ENCODE data around the gene AZU1.
"Not testable (repeated sequence)": the region's sequence is repeated elsewhere in the genome, so short reads cannot be mapped to it uniquely, and the experiment has no call there.

Gene AZU1

DNA sequence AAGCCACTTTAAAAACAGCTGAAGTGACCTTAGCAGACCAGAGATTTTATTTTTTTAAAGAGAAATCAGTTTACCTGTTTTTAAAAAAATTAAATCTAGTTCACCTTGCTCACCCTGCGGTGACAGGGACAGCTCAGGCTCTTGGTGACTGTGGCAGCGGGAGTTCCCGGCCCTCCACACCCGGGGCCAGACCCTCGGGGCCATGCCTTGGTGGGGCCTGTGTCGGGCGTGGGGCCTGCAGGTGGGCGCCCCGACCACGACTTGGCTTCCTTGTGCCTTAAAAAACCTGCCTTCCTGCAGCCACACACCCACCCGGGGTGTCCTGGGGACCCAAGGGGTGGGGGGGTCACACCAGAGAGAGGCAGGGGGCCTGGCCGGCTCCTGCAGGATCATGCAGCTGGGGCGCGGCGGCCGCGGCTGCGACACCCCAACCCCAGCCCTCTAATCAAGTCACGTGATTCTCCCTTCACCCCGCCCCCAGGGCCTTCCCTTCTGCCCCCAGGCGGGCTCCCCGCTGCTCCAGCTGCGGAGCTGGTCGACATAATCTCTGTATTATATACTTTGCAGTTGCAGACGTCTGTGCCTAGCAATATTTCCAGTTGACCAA is 16.7 kb upstream of the AZU1 start:
- DNase-seq: no peak

DNA sequence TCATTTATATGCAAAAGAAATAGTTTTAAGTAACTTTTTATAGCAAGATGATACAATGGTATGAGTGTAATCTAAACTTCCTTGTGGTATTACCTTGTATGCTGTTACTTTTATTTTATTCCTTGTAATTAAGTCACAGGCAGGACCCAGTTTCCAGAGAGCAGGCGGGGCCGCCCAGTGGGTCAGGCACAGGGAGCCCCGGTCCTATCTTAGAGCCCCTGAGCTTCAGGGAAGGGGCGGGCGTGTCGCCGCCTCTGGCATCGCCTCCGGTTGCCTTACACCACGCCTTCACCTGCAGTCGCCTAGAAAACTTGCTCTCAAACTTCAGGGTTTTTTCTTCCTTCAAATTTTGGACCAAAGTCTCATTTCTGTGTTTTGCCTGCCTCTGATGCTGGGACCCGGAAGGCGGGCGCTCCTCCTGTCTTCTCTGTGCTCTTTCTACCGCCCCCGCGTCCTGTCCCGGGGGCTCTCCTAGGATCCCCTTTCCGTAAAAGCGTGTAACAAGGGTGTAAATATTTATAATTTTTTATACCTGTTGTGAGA is 16.1 kb upstream of the AZU1 start:
- no peak for DNase-seq

DNA sequence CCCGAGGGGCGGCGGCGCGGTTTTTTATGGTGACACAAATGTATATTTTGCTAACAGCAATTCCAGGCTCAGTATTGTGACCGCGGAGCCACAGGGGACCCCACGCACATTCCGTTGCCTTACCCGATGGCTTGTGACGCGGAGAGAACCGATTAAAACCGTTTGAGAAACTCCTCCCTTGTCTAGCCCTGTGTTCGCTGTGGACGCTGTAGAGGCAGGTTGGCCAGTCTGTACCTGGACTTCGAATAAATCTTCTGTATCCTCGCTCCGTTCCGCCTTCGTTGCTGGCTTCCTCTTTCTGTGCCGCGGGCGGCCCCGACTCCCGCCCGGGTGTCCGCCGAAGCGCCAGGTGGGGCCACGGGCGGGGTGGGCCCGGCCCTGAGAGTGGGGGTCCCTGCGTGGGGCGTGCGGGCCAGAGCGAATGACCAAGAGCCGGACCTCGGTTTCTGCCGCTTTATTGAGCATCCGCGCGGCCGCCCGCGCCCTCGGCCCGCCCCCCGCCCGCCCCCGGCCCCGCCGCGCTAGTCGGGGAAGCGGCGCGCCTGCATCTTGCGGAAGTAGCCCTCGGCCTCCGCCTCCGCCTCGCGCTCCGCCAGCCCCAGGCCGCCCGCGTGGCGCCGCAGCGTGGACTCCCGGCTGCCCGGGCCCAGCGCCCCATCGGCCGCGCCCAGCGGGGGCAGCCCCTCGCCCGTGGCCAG is 15.4 kb upstream of the AZU1 start:
- DNase-seq: no peak

DNA sequence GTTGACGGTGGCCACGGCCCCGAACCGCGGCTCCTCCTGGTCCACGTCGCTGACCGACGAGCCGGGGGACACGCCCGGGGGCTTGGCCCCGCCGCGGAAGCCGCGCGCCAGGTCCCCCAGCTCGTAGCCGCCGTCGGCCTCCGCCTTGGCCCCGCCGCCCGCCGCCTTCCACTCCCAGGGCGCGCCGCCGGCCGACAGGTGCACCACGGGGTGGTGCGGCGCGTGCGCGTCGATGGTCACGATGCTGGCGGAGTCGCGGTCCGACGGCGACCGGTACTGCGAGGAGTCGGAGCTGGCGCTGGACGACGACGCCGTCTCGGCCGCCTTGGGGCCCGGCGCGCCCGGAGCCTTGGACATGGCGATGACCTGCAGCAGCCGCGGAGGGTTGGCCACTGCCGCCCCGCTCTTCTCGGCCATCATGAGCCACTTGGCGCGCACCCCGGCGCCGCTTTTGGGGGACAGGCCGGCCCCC is 14.9 kb upstream of the AZU1 start:
- DNase-seq: no peak

DNA sequence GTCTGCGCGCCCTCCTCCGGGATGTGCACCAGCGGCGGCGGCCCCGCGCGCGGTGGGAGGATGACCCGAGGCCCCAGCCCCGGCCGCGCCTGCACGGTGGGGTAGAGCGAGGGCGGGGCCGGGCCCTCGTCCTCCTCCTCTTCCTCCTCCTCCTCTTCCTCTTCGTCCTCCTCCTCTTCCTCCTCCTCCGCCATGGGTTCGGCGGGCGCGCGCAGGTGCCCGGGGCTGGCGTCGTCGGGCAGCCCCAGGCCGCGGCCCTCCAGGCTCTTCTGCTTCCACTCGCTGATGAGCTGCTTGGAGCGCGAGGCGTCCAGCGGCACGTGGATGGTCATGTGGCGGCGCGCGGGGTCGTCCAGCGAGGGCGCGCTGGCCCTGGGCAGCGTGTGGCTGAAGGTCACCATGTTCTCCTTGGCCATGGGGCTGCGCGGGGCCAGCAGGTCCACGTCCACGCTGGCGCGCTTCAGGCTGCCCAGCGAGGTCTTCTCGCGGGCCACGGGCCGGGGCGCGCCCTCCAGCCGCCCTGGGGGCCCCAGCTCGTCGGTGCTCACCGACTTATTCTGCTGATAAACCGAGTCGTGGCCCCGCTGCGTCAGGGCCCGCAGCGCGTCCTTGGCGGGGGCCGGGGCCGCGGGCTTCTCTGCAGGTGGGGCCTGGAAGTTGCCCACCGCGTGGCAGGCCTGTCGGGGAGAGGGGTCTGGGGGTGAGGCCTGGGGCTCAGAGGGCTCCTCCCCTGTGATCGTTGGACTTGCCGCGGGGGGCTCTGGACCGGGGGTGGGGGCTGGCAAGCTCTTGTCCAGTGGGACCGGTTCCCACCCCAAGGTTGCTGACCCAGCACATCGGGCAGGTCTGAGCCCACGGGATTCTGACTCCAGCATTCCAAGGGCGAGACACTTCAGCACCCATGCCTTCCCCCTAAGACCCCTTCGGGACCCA is 14.2 kb upstream of the AZU1 start:
- no peak for DNase-seq

DNA sequence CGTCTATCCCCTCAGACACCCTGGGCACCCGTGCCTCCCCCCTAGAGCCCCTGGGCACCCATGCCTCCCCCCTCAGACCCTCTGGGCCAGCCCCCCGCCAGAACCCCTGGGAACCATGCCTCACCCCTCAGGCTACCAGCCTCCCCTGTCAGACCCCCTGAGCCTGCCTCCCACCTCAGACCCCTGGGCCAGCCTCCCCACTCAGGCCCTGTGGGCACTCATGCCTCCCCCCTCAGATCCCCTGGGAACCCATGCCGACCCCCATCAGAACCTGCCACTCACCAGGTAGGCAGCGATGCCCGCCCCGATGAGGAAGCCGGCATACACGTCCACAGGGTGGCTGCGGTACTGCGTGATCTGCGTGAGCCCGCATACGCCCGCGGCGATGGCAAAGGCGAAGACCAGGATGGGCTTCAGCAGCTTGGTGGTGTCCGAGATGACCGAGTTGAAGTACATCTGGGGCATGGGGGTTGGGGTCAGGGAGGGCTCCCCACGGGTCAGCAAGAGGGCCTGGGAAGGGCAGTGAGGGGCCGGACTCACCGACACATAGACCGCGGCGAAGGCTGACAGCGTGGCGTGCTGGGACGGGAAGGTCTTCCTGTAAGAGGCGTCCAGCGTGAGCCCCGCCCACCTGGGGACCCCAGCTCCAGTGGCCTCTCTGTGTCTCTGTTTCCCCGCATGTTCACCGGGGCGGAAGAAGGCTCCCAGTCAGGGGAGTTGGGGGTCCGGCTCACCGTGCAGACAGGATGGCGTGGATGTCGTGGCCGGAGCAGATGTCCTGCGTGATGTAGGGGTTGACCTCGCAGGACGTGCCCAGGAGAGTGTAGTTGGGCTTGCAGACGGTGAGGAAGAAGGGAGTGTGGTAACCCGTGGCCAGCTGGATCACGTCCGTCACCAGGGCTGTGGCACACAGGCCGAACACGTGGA is 13.2 kb upstream of the AZU1 start:
- no peak for DNase-seq

DNA sequence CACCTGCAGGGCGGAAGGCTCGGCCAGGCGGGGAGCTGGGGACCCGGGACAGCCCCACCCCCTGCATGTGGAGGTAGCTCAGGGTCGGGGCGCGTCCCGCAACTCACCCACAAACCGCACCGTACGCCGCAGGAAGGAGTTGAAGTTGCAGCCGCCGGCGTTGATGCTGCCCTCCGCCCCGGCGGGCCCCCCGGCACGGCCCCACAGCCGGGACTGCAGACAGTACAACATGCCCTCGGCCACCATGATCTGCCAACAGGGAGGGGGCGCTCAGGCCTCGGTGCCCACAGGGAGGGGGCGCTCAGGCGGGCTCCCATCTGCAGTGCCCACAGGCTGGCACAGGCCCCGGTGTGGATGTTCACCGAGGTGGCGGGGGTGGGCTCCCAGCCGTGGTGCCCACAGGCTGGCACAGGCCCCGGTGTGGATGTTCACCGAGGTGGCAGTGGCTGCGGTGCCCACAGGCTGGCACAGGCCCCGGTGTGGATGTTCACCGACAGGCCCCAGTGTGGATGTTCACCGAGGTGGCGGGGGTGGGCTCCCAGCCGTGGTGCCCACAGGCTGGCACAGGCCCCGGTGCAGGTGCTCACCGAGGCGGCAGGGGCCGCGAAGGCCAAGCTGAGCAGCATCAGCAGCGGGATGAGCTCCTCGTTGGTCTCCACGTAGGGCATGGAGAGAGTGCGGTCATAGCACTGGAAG is 12.4 kb upstream of the AZU1 start:
- no peak for DNase-seq

DNA sequence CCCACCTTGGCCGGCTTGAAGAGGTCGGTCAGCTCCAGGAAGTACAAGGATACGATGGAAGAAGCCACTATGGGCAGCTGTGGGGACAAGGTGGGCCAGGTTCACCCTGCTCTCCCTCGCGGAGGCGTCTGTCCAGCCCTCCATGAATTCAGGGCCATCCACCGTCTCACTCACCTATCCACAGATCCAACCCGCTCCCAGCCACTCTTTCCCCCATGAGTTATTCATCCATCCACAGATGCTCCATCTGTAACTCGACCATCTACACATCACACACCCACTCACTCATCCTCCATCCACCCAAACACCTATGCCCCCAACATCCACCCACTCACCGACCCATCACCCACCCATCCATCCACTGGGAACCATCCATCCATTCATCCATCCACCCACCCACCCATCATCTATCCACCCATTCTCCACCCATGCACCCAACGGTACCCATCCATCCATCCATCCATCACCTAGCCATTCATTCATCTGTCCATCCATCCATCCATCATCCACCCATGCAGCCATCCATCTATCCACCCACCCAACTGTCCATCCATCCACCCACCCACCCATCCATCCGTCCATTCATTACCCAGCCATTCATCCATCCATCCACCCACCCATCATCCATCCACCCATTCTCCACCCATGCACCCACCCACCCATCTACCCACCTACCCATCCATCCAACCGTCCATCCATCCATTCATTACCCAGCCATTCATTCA is 11.7 kb upstream of the AZU1 start:
- no peak for DNase-seq

DNA sequence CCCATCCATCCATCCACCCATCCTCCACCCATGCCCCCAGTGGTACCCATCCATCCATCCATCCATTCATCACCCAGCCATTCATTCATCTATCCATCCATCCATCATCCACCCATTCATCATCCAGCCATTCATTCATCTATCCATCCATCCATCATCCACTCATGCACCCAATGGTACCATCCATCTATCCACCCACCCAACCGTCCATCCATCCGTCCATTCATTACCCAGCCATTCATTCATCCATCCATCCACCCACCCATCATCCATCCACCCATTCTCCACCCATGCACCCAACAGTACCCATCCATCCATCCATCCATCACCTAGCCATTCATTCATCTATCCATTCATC is 11.2 kb upstream of the AZU1 start:
- no peak for DNase-seq

DNA sequence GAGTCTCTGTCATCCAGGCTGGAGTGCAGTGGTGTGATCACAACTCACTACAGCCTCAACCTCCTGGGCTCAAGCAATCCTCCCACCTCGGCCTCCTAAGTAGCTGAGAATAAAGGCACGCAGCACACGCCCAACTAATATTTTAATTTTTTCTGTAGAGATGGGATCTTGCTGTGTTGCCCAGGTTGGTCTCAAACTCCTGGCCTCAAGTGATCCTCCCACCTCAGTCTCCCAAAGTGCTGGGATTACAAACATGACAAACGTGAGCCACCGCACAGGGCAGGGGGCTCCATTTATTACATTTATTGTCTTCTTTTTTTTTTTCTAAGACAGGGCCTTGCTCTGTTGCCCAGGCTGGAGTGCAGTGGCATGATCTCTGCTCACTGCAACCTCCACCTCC is 7.4 kb upstream of the AZU1 start:
- not testable (repeated sequence) for DNase-seq

DNA sequence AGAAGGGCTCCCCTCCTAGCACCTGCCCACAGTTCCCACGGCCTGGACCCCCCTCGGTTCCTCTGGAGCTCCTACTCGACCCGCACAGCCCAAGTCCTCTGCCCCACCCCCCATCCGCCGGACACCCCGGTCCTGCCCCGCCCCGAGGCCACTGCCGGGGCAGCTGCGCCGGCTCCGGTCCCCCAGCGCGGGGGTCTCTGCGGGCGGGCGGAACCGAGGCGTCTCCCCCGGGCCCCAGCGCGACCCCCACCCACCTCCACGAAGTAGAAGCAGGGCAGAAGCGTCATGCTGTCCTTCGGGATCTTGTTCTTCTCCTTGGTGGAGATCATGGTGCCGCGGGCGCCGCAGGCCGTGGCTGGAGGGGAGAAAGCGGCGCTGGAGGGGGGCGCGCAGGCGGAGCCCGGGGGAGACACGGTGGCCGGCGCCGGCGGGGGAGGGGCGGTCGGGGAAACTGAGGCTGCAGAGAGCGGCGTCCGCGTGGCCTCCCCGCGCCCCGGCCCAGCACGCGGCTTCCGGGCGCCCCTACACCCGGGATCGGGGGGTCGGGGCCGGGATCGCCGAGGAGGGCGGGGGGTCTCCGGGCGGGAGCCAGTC is 6.3 kb upstream of the AZU1 start:
- DNase-seq: no peak

DNA sequence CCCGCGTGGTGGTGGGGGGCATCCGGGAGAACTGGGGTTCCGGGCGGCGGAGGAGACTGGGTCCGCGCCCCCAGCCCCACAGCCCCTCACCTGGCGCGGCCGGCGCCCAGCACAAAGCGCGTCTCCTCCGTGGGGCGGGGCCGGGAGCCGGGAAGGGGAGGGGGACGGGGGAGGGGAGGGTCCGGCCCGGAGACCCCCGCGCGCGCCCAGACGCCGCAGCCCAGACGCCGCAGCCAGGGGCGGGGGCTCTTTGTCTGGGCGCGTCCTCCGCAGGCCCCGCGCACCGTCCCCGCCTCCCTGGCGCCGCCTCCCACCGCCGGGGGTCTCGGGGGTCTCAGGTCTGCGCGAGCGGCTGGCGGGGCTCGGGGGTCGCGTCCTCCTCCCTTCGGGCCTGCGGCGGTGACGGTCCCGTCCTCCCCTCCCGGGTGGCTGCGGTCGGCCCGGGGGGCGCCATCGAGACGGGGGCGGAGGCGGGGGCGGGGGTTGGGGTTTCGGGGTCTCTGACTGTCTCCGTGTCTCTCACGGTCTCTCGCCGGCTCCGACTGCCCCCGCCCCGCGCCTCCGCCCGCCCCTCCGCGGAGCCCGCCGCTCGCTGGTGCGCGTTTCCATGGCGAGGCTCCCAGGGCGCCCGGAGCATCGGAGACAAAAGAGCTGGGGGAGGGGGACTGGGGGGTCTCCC is 5.7 kb upstream of the AZU1 start, which contains the start of gene PLPPR3:
TSS of gene PLPPR3 (minus strand) at position 131 of the 679 bp plus-strand sequence. CDS start 396 bp downstream, outside the sequence.
- no peak for DNase-seq

DNA sequence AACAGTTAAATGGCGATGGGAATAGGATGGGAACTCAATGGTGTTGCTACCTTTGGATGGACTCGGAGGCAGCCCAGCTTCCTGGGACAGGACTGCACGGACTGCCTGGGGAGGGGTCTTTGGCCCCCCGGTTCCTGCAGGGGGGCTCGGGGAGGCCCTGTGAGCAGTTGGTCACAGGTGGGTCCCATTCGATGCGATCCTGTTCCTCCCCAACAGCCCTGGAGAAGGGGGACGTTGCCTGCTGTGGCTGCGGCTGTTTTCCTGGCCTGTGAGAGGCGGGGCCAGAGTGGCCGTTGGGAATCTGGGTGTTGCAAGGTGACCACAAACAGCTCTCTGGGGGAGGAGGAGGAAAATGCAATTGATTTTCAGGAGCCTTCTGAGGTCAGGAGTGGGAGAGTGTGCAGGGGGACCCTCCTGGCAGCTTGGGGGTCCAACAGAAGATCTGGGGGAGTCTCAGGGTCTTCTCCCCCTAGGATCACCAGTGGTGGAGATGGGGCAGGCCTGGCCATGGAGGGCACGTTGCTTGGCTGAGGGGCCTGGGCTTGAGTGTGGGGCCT is 4.0 kb upstream of the AZU1 start:
- no peak for DNase-seq

DNA sequence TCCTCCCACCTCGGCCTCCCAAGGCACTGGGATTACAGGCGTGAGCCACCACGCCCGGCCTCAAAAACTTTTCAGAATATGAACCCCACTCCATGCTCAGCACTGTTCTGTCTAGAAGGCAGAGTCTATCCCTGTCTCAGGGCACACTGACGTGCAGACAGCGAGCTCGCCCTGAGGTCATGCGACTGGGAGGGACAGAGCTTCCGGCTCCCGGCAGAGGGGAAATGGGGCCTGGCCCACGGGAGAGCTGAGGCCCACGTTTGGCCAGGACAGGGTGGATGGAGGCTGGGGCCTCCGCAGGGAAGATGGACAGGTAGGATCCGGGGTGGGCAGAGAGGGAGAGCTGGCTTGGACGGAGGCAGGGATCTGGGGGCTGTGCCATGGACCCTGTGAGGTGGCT is 2.8 kb upstream of the AZU1 start:
- DNase-seq: no peak

DNA sequence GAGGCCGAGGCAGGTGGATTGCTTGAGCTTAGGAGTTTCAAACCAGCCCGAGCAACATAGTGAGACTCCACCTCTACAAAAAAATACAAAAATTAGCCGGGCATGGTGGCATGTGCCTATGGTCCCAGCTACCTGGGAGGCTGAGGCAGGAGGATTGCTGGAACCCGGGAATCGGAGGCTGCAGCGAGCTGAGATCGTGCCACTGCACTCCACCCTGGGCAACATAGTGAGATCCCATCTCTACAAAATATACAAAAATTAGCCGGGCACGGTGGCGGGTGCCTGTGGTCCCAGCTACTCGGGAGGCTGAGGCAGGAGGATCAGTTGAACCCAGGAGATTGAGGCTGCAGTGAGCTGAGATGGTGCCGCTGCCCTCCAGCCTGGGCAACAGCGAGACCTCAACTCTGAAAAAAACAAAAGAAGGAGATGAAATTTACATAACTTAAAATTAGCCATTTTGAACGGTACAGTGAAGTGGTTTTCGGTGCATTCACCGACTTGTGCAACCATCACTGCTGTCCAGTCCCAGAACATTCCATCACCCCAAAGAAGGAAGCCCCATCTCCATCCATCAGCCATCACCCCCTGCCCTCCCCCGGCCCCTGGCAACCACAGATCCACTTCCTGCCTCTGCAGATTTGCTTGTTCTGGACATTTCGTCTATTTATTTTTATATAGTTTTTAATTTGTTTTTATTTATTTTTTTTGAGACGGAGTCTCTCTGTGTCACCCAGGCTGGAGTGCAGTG is 1.6 kb upstream of the AZU1 start:
- DNase-seq: no peak

DNA sequence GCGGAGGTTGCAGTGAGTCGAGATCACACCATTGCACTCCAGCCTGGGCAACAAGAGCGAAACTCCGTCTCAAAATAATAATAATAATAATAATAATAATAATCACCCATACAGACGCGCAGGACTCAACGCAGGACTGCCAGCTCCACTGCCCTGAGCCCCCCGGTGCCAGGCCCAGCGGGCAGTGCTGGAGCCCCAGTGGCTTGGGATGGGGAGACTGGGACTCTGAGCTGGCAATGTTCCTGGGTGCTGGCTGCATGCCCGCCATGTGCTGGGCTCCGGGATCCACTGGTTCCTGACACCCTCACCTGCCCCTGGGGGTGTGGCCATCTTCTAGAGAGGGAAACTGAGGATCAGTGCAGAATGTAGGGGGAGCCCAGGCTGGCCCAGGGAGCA is 325 bp upstream of the AZU1 start:
- DNase-seq: no peak

DNA sequence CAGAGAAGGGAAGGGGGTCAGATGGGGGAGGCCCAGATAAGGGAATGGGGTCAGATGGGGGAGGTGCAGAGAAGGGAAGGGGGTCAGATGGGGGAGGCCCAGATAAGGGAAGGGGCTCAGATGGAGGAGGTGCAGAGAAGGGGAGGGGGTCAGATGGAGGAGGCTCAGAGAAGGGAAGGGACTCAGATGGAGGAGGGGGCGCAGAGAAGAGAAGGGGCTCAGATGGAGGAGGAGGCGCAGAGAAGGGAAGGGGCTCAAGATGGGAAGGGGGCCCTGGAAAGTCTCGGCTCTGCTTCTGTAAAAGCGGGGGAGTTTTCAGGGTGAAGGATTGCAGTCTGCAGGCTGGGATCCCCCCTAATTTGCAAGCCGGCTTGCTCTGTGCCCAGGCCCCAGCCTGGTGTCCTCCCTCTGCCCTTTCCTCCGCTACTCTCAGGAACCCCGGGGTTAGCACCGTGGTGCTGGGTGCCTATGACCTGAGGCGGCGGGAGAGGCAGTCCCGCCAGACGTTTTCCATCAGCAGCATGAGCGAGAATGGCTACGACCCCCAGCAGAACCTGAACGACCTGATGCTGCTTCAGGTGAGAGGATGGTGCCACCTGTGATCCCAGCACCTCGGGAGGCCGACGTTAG is 1.6 kb downstream of the AZU1 start:
- DNase-seq: no peak

Data from NCI-H187 treated with DMSO at 0.1 percent for 48 hours (cell line).